ENCODE results near the gene ERCC6L2.

- TF ChIP-seq POLR2AphosphoS5 (IDR thresholded peaks at IDR 0.05; ENCODE audit: low read depth, low read length) (no peak), POLR2A (IDR thresholded peaks at IDR 0.05; ENCODE audit: low read depth, low read length) (no peak), TAF1 (IDR thresholded peaks at IDR 0.05; ENCODE audit: borderline replicate concordance, low read depth, low read length) (no peak)
Measured at GRCh38 chr9:95857124-95857523, 18.4 kb upstream of the ERCC6L2 start.
